Thyroid gland (tissue), 4 donors: ENCODE measurements around the gene AOC3. TPM values are rescaled to one million over a fixed set of nuclear protein-coding genes. Genes with fewer than 3 reads are reported as not detected.
A peak's percentile ranks its signal among the peaks of the same experiment; 100 is the strongest.

Experiments
- DNase-seq, 2 donors: peaks; one replicate each; pipeline ENCODE4 v3.0.0-alpha.2; 2019
- H3K27ac ChIP-seq, 3 donors: fragments of 200-600 bp; sonication (generic); 1 replicate in 2 of 3; 2 replicates in 1 of 3; pipeline ENCODE4 v1.5.1; 2016 to 2019; ENCODE audit warnings: mild to moderate bottlenecking in 1 of 3, moderate library complexity in 1 of 3
- H3K27me3 ChIP-seq: fragments of 200-600 bp; sonication (generic); one replicate; pipeline ENCODE4 v1.5.1; 2019
- H3K36me3 ChIP-seq, 2 donors: fragments of 200-600 bp; sonication (generic); one replicate each; pipeline ENCODE4 v1.5.1; 2016 to 2019
- H3K4me1 ChIP-seq, 2 donors: fragments of 200-600 bp; sonication (generic); one replicate each; pipeline ENCODE4 v1.5.1; 2017 to 2019
- H3K4me3 ChIP-seq, 3 donors: fragments of 200-600 bp; sonication (generic); replicated peaks in 1 of 3; 1 replicate in 2 of 3; 2 replicates in 1 of 3; pipeline ENCODE4 v1.5.1; 2016; ENCODE audit warnings: mild to moderate bottlenecking in 1 of 3
- H3K9me3 ChIP-seq: fragments of 200-600 bp; sonication (generic); one replicate; pipeline ENCODE4 v1.5.1; 2017
- POLR2A ChIP-seq, 2 donors: fragments of 450-650 bp; IDR thresholded peaks; one replicate each; pipeline ENCODE4 v1.6.1; 2017; ENCODE audit warnings: antibody characterized with exemption in 2 of 2, mild to moderate bottlenecking in 2 of 2, moderate library complexity in 1 of 2
- WGBS, 2 donors: methylation state at CpG; one replicate each; pipeline ENCODE4 v1.1.5; 2017; 5-methylcytosine and 5-hydroxymethylcytosine counted together
- intact Hi-C: fragments of 100-400 bp; cut with DNase I; formaldehyde crosslinking; loops from one replicate; pipeline ENCODE4 v1.15.1; 2023
- total RNA-seq, 4 donors: library from RNA; depleted of rRNA; stranded (reverse); fragments of >200 nt; gene quantifications; one replicate each; pipeline ENCODE4 v1.2.3, GENCODE V29; 2016
- TF ChIP-seq, protein P1 (sequence below), 6 experiments: fragments of 200-600 bp in 3 of 6; fragments of 450-650 bp in 3 of 6; sonication (generic) in 3 of 6; IDR thresholded peaks; one replicate each; pipeline ENCODE4 v1.5.1; 2016 to 2019; ENCODE audit warnings: antibody characterized with exemption in 6 of 6, mild to moderate bottlenecking in 2 of 6, inconsistent platforms in 1 of 6, moderate library complexity in 1 of 6

AOC3 gene
- total RNA-seq, 4 donors from 2014 or later, result 4.2 to 11.6 (median 5.8) TPM

DNA sequence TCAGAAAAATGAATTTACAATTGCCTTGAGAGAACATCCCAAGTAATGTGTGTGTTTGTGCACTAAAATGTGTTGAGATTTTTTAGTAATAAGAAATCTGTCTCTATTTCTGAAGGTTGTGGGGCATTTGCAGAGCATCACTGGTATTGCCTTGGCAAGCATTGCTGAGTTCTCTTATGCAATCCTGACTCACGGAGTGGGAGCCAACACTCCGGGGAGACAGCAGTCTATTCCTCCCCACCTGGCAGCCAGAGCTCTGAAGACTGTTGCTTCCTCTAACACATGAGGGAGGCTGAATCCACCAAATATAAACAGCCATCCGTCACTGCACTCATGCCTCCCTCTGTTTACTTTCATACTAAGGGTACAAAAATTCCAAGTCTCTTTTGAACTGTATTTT is 41.7 kb upstream of the AOC3 start:
- H3K27me3 ChIP-seq, result no peaks in the 10 kb centered on the region
- WGBS, 2 donors, result 46 to 81% methylated on average over 3 of the region's 3 CpGs
- H3K27ac ChIP-seq, result no peak overlapping the region
- no peak overlapping the region for H3K4me3 ChIP-seq
- H3K36me3 ChIP-seq, result peaks cover 23 to 31% of the 10 kb centered on the region in 2 donors
- H3K9me3 ChIP-seq, result no peaks in the 10 kb centered on the region
- intact Hi-C loops, result no loop called here
- H3K4me1 ChIP-seq, result no peaks in the 10 kb centered on the region
- TF ChIP-seq, protein P1, sequence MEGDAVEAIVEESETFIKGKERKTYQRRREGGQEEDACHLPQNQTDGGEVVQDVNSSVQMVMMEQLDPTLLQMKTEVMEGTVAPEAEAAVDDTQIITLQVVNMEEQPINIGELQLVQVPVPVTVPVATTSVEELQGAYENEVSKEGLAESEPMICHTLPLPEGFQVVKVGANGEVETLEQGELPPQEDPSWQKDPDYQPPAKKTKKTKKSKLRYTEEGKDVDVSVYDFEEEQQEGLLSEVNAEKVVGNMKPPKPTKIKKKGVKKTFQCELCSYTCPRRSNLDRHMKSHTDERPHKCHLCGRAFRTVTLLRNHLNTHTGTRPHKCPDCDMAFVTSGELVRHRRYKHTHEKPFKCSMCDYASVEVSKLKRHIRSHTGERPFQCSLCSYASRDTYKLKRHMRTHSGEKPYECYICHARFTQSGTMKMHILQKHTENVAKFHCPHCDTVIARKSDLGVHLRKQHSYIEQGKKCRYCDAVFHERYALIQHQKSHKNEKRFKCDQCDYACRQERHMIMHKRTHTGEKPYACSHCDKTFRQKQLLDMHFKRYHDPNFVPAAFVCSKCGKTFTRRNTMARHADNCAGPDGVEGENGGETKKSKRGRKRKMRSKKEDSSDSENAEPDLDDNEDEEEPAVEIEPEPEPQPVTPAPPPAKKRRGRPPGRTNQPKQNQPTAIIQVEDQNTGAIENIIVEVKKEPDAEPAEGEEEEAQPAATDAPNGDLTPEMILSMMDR (IDR thresholded peaks at IDR 0.05), result no peak
- no peak for DNase-seq

DNA sequence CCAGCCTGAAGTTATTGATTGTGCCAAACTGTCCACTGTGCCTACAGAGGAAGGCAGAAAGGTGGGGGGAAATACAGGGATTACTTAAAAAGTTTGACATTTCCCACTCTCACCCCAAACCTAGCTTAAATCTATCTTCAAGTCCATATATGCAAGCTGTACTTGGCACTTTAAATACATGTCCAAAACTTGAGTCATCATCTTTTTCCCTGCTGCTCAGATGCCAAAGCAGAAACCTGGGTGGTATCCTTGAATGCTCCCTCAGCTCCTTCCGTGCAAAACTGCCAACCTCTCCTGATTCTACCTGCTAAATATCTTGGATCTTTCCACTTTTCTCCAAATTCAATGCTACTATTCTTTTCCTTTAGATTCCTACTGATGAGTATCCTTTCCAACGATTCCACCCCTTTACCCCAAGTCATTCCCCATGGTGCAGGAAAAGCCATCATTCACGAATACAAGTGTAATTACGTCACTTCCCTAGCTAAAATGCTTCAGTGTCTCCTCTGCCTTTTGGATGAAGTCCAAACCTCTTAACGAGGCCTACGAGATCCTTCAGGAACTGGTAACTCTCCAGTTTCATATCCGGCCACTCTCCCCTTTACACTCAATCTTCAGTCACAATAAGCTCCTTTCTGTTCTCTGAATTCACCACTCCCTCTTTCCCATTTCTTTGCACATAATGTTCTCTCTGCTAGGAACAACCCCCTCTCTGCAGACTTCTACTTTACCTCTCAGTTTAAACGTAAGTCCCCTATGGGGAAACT is 36.2 kb upstream of the AOC3 start:
- Histone ChIP-seq H3K27me3 (no peaks in the 10 kb centered on the region), H3K36me3 (peaks cover 67 to 69% of the 10 kb centered on the region in 2 donors), H3K27ac (peak overlapping the region in 2 of 3 donors; percentile 12 to 49), H3K9me3 (no peaks in the 10 kb centered on the region), H3K4me3 (no peak overlapping the region), H3K4me1 (peaks cover 0 to 5% of the 10 kb centered on the region in 2 donors)
- intact Hi-C loops, result no loop called here
- whole genome bisulfite sequencing, 2 donors, result 33 to 37% methylated on average over 8 of the region's 8 CpGs
- DNase-seq, result peak; percentile 15
- TF ChIP-seq, protein P1 (IDR thresholded peaks at IDR 0.05), result no peak
- no peak for TF ChIP-seq POLR2A (IDR thresholded peaks at IDR 0.05)

DNA sequence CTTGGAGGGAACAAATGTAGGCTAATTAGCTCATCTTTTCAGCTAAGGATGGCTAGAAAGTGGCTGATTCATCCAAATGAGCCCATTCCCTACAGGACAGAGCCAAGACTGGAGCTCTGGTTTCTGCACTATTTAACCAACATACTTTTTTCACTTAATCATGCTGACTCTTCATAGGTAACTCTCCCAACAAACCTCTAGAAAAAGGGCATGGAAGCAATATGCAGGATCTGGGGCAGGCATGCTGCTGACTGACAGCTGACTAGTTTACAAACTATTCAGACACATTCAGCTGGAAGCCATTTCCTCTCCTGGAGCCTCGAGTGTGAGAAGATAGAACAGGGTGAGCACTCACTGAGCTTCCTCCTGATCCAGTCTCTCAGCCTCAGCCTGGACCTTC is 33.1 kb upstream of the AOC3 start:
- WGBS, 2 donors, result 85 to 87% methylated on average over 1 of the region's 1 CpG
- DNase-seq, result no peak
- H3K4me3 ChIP-seq, result no peak overlapping the region
- peaks cover 50 to 52% of the 10 kb centered on the region in 2 donors for H3K36me3 ChIP-seq
- TF ChIP-seq, protein P1 (IDR thresholded peaks at IDR 0.05), result no peak
- TF ChIP-seq POLR2A (IDR thresholded peaks at IDR 0.05), result no peak
- intact Hi-C loops, result no loop called here
- no peaks in the 10 kb centered on the region for H3K27me3 ChIP-seq
- H3K4me1 ChIP-seq, result peaks cover 0 to 8% of the 10 kb centered on the region in 2 donors
- no peak overlapping the region for H3K27ac ChIP-seq
- H3K9me3 ChIP-seq, result no peaks in the 10 kb centered on the region

DNA sequence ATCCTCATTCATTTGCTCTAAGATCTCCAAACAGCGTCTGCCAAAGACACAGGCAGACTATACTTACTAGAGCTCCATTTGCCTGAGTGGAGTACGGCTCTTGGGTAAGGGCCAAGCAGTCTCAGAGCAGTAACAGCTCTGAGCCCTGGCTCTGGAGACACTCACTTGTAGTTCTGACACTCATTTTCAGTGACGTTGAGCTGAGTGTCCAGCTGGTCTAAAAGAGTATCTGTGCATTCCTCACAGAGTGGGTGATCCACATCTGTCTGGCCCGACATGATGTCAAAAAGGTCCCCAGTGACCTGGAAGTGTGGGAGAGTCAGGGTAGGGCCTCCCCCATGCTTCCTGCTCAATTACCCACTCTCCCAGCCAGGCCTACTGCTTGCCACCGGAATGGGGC is 32.6 kb upstream of the AOC3 start:
- intact Hi-C loops, result no loop called here
- 84 to 94% methylated on average over 4 to 5 of the region's 5 CpGs for WGBS, 2 donors

More for the DNA sequence above, 32.6 kb upstream of the AOC3 start:
- Histone ChIP-seq H3K27ac (no peak overlapping the region), H3K4me3 (no peak overlapping the region), H3K4me1 (peaks cover 4 to 13% of the 10 kb centered on the region in 2 donors), H3K36me3 (peaks cover 45 to 52% of the 10 kb centered on the region in 2 donors), H3K9me3 (no peaks in the 10 kb centered on the region), H3K27me3 (no peaks in the 10 kb centered on the region)
- TF ChIP-seq, protein P1 (IDR thresholded peaks at IDR 0.05), result no peak
- TF ChIP-seq POLR2A (IDR thresholded peaks at IDR 0.05), result no peak
- no peak for DNase-seq
